ENCODE measurements around the gene RHOT2.
A peak's percentile ranks its signal among the peaks of the same experiment; 100 is the strongest.

The RHOT2 gene

GRCh38 chr16:671353-672131 is 3.6 kb downstream of the RHOT2 start:
- DNase-seq = no peak

- DNase-seq = no peak
Measured at GRCh38 chr16:672371-672770, 4.4 kb downstream of the RHOT2 start.

GRCh38 chr16:672851-673250 is 4.9 kb downstream of the RHOT2 start:
- no peak for DNase-seq

- DNase-seq = no peak
Measured at GRCh38 chr16:673399-673991, 5.6 kb downstream of the RHOT2 start.

- no peak for DNase-seq
Measured at GRCh38 chr16:674214-674881, 6.4 kb downstream of the RHOT2 start.

- no peak for DNase-seq
Measured at GRCh38 chr16:674968-675883, 7.3 kb downstream of the RHOT2 start, which contains the start of gene RHBDL1. RHBDL1 (plus strand) TSS chr16:675671; CDS start chr16:675791, 120 bp downstream.

- DNase-seq = no peak
Measured at GRCh38 chr16:675884-676564, 8.1 kb downstream of the RHOT2 start.

- DNase-seq = no peak
Measured at GRCh38 chr16:676565-676902, 8.6 kb downstream of the RHOT2 start.

GRCh38 chr16:676913-677312 is 9.0 kb downstream of the RHOT2 start:
- no peak for DNase-seq

- DNase-seq = no peak
Measured at GRCh38 chr16:677316-678190, 9.6 kb downstream of the RHOT2 start.

- DNase-seq = no peak
Measured at GRCh38 chr16:678209-678857, 10.4 kb downstream of the RHOT2 start.

- peak; percentile 88 for DNase-seq
Measured at GRCh38 chr16:678858-679813, 11.2 kb downstream of the RHOT2 start.

GRCh38 chr16:679814-680624 is 12.1 kb downstream of the RHOT2 start, which contains the start of gene STUB1:
STUB1 (plus strand) TSS chr16:680410; CDS start chr16:680526, 116 bp downstream.
- DNase-seq = peak; percentile 90

- no peak for DNase-seq
Measured at GRCh38 chr16:680625-680945, 12.7 kb downstream of the RHOT2 start.

GRCh38 chr16:680967-681745 is 13.2 kb downstream of the RHOT2 start:
- no peak for DNase-seq

- no peak for DNase-seq
Measured at GRCh38 chr16:681746-682427, 14.0 kb downstream of the RHOT2 start.
